GM13976 (cell line): Measurements from ENCODE around the gene MSH5.
A peak's percentile ranks its signal among the peaks of the same experiment; 100 is the strongest.

Experiments used
- DNase-seq: peaks from one replicate; pipeline ENCODE4 v3.0.0; 2012; ENCODE audit warnings: low spot score
- in situ Hi-C: fragments of 300-500 bp; cut with MboI; formaldehyde crosslinking; loops from one replicate; pipeline ENCODE4 v1.12.0; 2022; ENCODE audit warnings: low sequenced_read_pairs, mixed read lengths, inconsistent platforms; ENCODE audit not compliant: unreplicated experiment
- TF ChIP-seq, protein P1 (sequence below): IDR thresholded peaks from 2 replicates; pipeline ENCODE4 v1.5.1; 2012; ENCODE audit warnings: borderline replicate concordance, mild to moderate bottlenecking; ENCODE audit not compliant: insufficient read depth; ENCODE audit errors: extremely low read depth, missing control alignments, control extremely low read depth

Gene MSH5

DNA sequence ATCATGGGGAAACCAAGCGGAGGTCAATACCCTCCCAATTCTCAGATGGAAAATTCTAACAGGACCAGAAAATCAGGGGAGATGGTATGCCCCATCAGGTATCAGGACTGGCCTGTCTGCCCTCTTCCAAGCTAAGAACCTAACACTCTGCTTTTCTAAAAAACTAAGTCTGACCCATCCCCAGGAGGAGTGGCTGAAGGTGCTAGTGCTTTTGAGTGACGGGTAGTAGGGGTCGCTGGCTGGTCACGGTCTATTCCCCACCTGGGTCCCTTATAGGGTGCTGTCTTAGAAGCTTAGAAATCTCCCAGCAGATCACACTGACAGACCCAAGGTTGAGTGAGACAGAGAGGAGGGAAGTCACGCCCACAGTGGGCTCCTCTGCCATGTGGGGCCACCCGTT is 46.3 kb upstream of the MSH5 start:
- in situ Hi-C loops, result no loop called here
- TF ChIP-seq, protein P1, sequence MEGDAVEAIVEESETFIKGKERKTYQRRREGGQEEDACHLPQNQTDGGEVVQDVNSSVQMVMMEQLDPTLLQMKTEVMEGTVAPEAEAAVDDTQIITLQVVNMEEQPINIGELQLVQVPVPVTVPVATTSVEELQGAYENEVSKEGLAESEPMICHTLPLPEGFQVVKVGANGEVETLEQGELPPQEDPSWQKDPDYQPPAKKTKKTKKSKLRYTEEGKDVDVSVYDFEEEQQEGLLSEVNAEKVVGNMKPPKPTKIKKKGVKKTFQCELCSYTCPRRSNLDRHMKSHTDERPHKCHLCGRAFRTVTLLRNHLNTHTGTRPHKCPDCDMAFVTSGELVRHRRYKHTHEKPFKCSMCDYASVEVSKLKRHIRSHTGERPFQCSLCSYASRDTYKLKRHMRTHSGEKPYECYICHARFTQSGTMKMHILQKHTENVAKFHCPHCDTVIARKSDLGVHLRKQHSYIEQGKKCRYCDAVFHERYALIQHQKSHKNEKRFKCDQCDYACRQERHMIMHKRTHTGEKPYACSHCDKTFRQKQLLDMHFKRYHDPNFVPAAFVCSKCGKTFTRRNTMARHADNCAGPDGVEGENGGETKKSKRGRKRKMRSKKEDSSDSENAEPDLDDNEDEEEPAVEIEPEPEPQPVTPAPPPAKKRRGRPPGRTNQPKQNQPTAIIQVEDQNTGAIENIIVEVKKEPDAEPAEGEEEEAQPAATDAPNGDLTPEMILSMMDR, result no peak
- DNase-seq, result no peak

DNA sequence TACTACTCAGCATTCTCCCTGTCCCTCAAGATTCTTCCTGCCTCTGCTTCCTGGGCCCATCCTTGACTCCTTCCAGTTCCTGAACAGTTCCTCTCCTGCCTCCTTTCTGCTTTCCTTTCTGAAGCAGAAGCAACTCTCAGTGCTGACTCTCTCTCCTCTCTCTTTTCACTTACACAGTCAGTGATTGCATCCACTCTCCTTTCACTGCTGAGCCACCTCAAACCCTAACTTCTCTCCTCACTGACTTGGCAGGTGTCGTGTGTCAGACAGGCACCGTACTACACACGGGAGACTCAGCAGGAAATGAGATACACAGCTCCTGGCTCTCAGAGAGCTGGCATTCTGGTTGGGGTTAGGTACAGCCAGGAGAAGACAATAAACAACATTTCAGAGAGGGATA is 42.2 kb upstream of the MSH5 start:
- in situ Hi-C loops, result no loop called here
- TF ChIP-seq, protein P1, result no peak
- no peak for DNase-seq

DNA sequence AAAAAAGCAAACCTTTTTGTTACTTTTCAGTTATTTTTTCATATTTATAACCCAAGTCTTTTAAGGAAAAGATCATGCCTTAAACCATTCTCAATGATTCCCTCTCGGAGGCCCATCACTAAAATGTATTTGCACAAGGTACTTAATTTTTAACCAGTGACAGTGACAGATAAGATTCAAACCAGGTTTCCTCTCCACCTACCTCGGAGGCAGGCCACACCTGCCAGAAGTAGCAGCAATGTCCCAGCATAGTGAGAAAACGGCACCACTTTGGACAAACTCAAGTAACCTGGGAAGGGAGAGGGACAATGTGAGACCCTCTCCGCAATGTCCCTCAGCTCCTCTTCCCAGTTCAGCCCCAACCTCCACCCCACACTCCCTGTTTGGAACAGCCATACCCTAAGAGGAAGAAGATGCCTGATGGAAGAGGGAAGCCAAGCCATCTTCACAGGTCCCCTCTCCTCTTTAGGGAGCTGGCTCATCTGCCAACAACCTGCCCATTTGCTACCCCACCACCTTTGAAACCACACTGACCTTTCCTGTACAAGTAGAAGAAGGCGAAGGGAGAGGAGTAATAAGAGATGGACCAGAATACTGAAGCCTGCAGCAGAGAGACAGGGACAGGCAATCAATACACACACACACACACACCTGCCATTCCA is 38.9 kb upstream of the MSH5 start:
- in situ Hi-C loops, result no loop called here
- TF ChIP-seq, protein P1, result no peak
- no peak for DNase-seq

DNA sequence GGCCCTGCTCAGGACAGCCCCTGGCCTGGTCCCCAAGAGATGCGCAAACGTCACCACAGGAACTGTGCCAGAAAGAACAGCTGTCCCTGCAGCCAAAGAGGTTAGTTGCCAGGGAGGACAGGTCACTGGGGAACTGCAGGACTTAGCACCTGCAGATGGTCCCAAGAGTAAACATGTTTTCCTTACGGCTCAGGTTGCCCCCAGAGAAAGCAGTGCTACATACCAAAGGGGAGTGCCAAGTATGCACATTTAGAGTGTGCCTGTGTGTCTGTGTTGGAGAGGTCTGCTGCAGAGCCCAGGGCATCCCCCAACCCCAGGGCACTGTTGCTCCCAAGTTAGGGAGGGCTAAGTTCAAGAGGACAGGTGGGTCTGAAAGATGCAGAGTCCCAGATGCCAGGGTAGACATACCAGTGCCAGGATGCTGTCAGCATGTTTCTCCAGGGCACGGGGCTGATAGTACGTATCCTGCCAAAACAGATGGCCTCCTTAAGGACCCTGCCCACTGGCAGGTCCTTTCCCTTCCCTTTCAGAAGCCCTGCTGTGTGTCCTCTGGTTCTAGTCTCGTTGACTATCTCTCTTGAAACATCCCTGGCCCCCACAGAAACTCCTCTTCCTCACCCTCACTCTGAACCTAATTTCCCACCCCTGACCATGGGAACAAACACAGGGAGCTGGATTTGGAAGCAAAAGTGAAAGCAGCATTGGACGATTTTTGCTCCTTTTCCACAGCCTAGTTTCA is 38.0 kb upstream of the MSH5 start:
- DNase-seq, result no peak
- in situ Hi-C loops, result no loop called here
- TF ChIP-seq, protein P1, result no peak

GRCh38 chr6:31702405-31702818 is 37.4 kb upstream of the MSH5 start:
- TF ChIP-seq, protein P1, result no peak
- no peak for DNase-seq
- in situ Hi-C loops, result no loop called here

- in situ Hi-C loops, result no loop called here
- TF ChIP-seq, protein P1, result no peak
- peak; percentile 99 for DNase-seq
These were observed 36.7 kb upstream of the MSH5 start, which contains the start of gene ABHD16A for GRCh38 chr6:31702819-31703716. ABHD16A (minus strand) TSS chr6:31703324; CDS start chr6:31703281, 43 bp downstream.
